Stimulated activated CD4-positive, alpha-beta T cell treated with anti-CD3 and anti-CD28 coated beads, Interleukin-15, amount 100 ng/mL, for 24 hours (primary cell): Measurements from ENCODE around the gene USP17L24.
"Not testable (repeated sequence)": the region's sequence is repeated elsewhere in the genome, so short reads cannot be mapped to it uniquely, and the experiment has no call there.

Experiments used
- DNase-seq: peaks from one replicate; pipeline ENCODE4 v3.0.0-alpha.2; 2020

USP17L24 gene, protein sequence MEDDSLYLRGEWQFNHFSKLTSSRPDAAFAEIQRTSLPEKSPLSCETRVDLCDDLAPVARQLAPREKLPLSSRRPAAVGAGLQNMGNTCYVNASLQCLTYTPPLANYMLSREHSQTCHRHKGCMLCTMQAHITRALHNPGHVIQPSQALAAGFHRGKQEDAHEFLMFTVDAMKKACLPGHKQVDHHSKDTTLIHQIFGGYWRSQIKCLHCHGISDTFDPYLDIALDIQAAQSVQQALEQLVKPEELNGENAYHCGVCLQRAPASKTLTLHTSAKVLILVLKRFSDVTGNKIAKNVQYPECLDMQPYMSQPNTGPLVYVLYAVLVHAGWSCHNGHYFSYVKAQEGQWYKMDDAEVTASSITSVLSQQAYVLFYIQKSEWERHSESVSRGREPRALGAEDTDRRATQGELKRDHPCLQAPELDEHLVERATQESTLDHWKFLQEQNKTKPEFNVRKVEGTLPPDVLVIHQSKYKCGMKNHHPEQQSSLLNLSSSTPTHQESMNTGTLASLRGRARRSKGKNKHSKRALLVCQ

DNA sequence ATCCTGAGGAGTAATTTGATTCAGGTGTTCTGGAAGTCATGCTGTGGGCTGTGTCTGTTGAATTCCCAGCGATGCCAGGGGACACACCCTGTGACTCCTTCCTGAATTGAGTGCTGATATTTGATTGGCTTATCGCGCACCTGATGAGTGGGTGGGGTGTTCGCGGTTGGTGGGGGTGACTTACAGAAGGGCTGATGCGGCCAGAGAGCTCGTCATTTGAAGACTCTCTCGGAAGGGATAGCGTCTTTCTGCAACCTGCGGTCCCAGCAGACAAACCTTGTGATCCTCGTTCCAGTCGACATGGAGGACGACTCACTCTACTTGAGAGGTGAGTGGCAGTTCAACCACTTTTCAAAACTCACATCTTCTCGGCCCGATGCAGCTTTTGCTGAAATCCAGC is at the start of gene USP17L24:
Gene USP17L24 (plus strand): TSS at position 301 of the 400 bp plus-strand sequence. CDS start 0 bp downstream, at position 301.
- not testable (repeated sequence) for DNase-seq

DNA sequence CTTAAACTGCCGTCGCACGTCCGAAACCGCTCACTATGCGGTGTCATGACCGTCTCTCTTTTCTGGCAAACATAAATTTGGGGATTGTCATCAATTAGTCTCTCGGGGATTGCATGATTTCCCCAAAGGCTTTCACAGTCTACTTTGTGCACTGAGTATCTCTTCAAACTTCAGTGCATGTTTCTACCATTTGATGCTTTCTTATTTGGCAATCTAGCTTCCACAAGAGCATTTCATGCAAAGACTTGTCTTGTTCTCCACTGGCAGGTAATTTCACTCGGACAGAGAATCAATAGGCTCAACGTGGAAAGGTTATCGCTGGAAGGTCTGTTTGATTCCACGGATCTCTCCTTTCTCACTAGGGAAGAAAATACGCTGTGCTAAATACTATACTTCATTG is 774 bp upstream of the USP17L24 start:
- not testable (repeated sequence) for DNase-seq

DNA sequence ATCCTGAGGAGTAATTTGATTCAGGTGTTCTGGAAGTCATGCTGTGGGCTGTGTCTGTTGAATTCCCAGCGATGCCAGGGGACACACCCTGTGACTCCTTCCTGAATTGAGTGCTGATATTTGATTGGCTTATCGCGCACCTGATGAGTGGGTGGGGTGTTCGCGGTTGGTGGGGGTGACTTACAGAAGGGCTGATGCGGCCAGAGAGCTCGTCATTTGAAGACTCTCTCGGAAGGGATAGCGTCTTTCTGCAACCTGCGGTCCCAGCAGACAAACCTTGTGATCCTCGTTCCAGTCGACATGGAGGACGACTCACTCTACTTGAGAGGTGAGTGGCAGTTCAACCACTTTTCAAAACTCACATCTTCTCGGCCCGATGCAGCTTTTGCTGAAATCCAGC is 4.6 kb downstream of the USP17L24 start, which contains the start of gene USP17L25:
Gene USP17L25 (plus strand): TSS at position 301 of the 400 bp plus-strand sequence. CDS start 0 bp downstream, at position 301.
- DNase-seq, result not testable (repeated sequence)

DNA sequence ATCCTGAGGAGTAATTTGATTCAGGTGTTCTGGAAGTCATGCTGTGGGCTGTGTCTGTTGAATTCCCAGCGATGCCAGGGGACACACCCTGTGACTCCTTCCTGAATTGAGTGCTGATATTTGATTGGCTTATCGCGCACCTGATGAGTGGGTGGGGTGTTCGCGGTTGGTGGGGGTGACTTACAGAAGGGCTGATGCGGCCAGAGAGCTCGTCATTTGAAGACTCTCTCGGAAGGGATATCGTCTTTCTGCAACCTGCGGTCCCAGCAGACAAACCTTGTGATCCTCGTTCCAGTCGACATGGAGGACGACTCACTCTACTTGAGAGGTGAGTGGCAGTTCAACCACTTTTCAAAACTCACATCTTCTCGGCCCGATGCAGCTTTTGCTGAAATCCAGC is 9.4 kb downstream of the USP17L24 start, which contains the start of gene USP17L26:
Gene USP17L26 (plus strand): TSS at position 301 of the 400 bp plus-strand sequence. CDS start 0 bp downstream, at position 301.
- not testable (repeated sequence) for DNase-seq

DNA sequence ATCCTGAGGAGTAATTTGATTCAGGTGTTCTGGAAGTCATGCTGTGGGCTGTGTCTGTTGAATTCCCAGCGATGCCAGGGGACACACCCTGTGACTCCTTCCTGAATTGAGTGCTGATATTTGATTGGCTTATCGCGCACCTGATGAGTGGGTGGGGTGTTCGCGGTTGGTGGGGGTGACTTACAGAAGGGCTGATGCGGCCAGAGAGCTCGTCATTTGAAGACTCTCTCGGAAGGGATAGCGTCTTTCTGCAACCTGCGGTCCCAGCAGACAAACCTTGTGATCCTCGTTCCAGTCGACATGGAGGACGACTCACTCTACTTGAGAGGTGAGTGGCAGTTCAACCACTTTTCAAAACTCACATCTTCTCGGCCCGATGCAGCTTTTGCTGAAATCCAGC is 14.1 kb downstream of the USP17L24 start, which contains the start of gene USP17L5:
Gene USP17L5 (plus strand): TSS at position 301 of the 400 bp plus-strand sequence. CDS start 0 bp downstream, at position 301.
- DNase-seq, result not testable (repeated sequence)

DNA sequence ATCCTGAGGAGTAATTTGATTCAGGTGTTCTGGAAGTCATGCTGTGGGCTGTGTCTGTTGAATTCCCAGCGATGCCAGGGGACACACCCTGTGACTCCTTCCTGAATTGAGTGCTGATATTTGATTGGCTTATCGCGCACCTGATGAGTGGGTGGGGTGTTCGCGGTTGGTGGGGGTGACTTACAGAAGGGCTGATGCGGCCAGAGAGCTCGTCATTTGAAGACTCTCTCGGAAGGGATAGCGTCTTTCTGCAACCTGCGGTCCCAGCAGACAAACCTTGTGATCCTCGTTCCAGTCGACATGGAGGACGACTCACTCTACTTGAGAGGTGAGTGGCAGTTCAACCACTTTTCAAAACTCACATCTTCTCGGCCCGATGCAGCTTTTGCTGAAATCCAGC is 18.9 kb downstream of the USP17L24 start, which contains the start of gene USP17L27:
Gene USP17L27 (plus strand): TSS at position 301 of the 400 bp plus-strand sequence. CDS start 0 bp downstream, at position 301.
- not testable (repeated sequence) for DNase-seq

DNA sequence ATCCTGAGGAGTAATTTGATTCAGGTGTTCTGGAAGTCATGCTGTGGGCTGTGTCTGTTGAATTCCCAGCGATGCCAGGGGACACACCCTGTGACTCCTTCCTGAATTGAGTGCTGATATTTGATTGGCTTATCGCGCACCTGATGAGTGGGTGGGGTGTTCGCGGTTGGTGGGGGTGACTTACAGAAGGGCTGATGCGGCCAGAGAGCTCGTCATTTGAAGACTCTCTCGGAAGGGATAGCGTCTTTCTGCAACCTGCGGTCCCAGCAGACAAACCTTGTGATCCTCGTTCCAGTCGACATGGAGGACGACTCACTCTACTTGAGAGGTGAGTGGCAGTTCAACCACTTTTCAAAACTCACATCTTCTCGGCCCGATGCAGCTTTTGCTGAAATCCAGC is 23.6 kb downstream of the USP17L24 start, which contains the start of gene USP17L28:
Gene USP17L28 (plus strand): TSS at position 301 of the 400 bp plus-strand sequence. CDS start 0 bp downstream, at position 301.
- DNase-seq, result not testable (repeated sequence)

DNA sequence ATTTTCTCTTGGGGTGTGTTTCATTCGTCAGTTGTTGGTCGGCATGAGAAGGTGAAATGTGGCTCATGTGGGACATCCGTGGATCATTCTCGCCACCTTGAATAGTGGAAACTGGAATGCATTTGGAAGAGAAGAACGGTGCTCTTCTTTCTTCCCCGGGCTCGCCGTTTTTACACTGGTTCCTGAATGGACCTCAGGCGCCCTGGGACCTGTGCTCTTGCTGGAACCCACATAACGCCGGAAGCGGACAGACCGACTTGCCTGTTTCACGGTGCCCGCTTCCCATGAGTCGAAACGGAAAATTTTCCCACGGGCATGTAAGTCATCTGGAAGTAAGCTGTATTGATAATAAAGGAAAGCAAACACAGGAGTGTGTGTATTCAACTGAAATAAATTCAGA is 25.9 kb downstream of the USP17L24 start:
- DNase-seq, result not testable (repeated sequence)

DNA sequence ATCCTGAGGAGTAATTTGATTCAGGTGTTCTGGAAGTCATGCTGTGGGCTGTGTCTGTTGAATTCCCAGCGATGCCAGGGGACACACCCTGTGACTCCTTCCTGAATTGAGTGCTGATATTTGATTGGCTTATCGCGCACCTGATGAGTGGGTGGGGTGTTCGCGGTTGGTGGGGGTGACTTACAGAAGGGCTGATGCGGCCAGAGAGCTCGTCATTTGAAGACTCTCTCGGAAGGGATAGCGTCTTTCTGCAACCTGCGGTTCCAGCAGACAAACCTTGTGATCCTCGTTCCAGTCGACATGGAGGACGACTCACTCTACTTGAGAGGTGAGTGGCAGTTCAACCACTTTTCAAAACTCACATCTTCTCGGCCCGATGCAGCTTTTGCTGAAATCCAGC is 28.4 kb downstream of the USP17L24 start, which contains the start of gene USP17L29:
Gene USP17L29 (plus strand): TSS at position 301 of the 400 bp plus-strand sequence. CDS start 0 bp downstream, at position 301.
- DNase-seq, result not testable (repeated sequence)

DNA sequence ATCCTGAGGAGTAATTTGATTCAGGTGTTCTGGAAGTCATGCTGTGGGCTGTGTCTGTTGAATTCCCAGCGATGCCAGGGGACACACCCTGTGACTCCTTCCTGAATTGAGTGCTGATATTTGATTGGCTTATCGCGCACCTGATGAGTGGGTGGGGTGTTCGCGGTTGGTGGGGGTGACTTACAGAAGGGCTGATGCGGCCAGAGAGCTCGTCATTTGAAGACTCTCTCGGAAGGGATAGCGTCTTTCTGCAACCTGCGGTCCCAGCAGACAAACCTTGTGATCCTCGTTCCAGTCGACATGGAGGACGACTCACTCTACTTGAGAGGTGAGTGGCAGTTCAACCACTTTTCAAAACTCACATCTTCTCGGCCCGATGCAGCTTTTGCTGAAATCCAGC is 37.9 kb downstream of the USP17L24 start, which contains the start of gene USP17L30:
Gene USP17L30 (plus strand): TSS at position 301 of the 400 bp plus-strand sequence. CDS start 0 bp downstream, at position 301.
- not testable (repeated sequence) for DNase-seq
